ENCODE results near the gene PTGS2. TPM values are rescaled to one million over a fixed set of nuclear protein-coding genes. Genes with fewer than 3 reads are reported as not detected.
"Not testable (repeated sequence)": the region's sequence is repeated elsewhere in the genome, so short reads cannot be mapped to it uniquely, and the experiment has no call there.

Gene PTGS2
- total RNA-seq, 1 donor from 2014 or later: not detected

DNA sequence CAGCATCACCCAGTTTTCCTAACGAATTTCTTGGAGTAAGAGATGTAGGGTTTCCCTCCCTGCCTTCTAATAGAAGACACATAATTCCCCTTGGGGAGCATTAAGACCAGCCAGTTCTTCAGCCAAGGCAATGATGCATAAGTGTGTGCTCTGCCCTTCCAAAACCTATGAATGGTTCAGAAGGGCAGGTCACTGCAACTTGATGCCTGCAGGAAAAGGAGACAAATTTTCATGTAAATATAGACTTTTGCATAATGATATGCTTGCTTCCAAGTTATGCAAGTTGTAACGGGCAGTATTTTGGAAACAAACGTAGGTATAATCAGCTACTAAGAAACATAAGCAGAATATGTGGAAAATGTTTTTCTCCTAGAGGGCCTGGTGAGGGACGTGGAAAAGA is 31.6 kb downstream of the PTGS2 start:
- TF ChIP-seq, protein P1, sequence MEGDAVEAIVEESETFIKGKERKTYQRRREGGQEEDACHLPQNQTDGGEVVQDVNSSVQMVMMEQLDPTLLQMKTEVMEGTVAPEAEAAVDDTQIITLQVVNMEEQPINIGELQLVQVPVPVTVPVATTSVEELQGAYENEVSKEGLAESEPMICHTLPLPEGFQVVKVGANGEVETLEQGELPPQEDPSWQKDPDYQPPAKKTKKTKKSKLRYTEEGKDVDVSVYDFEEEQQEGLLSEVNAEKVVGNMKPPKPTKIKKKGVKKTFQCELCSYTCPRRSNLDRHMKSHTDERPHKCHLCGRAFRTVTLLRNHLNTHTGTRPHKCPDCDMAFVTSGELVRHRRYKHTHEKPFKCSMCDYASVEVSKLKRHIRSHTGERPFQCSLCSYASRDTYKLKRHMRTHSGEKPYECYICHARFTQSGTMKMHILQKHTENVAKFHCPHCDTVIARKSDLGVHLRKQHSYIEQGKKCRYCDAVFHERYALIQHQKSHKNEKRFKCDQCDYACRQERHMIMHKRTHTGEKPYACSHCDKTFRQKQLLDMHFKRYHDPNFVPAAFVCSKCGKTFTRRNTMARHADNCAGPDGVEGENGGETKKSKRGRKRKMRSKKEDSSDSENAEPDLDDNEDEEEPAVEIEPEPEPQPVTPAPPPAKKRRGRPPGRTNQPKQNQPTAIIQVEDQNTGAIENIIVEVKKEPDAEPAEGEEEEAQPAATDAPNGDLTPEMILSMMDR (IDR thresholded peaks at IDR 0.05): no peak
- CTCF ChIA-PET: no interaction called here

DNA sequence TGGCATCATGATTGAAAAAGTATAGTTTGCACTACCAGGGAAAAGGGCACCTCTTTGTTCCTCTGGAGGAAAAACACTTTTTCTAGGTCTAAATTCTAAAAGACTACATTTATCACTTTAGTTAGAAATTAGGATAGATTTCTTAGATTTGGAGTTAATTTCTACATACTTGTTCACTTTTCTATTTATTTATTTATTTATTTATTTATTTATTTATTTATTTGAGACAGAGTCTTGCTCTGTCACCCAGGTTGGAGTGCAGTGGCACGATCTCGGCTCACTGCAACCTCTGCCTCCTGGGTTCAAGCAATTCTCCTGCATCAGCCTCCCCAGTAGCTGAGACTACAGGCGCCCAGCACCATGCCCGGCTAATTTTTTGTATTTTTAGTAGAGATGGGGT is 32.2 kb downstream of the PTGS2 start:
- H3K27ac Mint-ChIP-seq; H3K9me3 Mint-ChIP-seq; H3K4me1 Mint-ChIP-seq; H3K36me3 Mint-ChIP-seq (ENCODE audit: low read depth); H3K27me3 Mint-ChIP-seq; ATAC-seq (ENCODE audit: low read depth); intact Hi-C loops (cut with micrococcal nuclease); DNase-seq; H3K4me3 Mint-ChIP-seq; CTCF ChIA-PET; POLR2A ChIA-PET: not testable (repeated sequence)

More for the DNA sequence above, 31.6 kb downstream of the PTGS2 start:
- H3K36me3 Mint-ChIP-seq (ENCODE audit: low read depth): no peaks in the 10 kb centered on the region
- DNase-seq: no peak
- no peak for ATAC-seq (ENCODE audit: low read depth)
- peaks cover 5% of the 10 kb centered on the region for H3K9me3 Mint-ChIP-seq
- H3K27me3 Mint-ChIP-seq: no peaks in the 10 kb centered on the region
- intact Hi-C loops (cut with micrococcal nuclease): no loop called here
- no peak overlapping the region for H3K4me3 Mint-ChIP-seq
- H3K27ac Mint-ChIP-seq: no peak overlapping the region
- no peaks in the 10 kb centered on the region for H3K4me1 Mint-ChIP-seq
- POLR2A ChIA-PET: no interaction called here

DNA sequence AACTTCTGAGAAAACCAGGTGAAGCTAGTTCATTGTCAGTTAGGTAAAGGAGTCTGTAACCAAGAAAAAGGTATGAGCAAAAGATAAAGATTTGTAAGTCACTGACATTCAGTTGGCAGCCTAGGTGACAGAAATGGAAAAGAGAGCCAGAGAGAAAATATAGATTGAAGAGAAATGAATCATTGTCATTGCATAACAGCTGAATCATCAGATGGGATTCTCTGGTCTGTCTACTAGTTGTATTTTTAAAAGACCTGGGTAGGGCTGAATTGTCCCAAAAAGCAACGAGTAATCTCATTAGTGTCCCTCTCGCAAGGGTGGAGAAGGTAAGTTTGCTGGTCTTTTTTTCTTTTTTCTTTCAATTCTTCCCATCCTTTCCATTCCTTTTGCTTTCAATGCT is 36.6 kb downstream of the PTGS2 start:
- no peak for DNase-seq
- intact Hi-C loops (cut with micrococcal nuclease): no loop called here
- Mint-ChIP-seq H3K27ac (no peak overlapping the region), H3K36me3 (ENCODE audit: low read depth) (no peaks in the 10 kb centered on the region), H3K27me3 (no peaks in the 10 kb centered on the region), H3K4me3 (no peak overlapping the region), H3K9me3 (no peaks in the 10 kb centered on the region), H3K4me1 (no peaks in the 10 kb centered on the region)
- TF ChIP-seq, protein P1 (IDR thresholded peaks at IDR 0.05): no peak
- POLR2A ChIA-PET: no interaction called here
- ATAC-seq (ENCODE audit: low read depth): no peak
- CTCF ChIA-PET: no interaction called here

DNA sequence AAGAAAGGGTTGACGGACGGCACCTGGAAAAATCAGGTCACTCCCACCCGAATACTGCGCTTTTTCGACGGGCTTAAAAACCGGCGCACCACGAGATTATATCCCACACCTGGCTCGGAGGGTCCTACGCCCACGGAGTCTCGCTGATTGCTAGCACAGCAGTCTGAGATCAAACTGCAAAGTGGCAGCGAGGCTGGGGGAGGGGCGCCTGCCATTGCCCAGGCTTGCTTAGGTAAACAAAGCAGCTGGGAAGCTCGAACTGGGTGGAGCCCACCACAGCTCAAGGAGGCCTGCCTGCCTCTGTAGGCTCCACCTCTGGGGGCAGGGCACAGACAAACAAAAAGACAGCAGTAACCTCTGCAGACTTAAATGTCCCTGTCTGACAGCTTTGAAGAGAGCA is 42.7 kb downstream of the PTGS2 start:
- H3K4me3 Mint-ChIP-seq; POLR2A ChIA-PET; H3K27ac Mint-ChIP-seq; H3K4me1 Mint-ChIP-seq; CTCF ChIA-PET; ATAC-seq (ENCODE audit: low read depth); intact Hi-C loops (cut with micrococcal nuclease); H3K9me3 Mint-ChIP-seq; DNase-seq; H3K27me3 Mint-ChIP-seq; H3K36me3 Mint-ChIP-seq (ENCODE audit: low read depth): not testable (repeated sequence)

DNA sequence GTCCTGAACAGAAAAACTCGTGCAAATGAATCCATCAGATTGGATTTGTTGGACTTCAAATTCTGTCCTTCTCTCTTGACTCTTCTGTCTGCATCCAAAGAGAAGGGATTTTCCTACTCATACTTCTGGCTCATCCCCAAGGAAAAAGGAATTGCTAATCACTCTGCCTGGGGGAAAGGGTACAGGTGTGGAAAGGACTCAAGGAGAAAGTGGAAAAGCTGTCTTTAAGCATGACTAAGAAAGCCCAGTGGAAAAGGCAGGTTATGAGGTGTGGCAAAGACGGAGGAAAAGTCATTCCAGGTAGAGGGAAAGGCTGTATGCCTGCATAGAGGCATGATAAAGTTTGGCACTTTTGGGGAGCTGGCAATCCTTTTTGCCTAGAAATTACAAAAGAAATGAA is 43.4 kb downstream of the PTGS2 start:
- Mint-ChIP-seq H3K4me1 (no peaks in the 10 kb centered on the region), H3K9me3 (no peaks in the 10 kb centered on the region), H3K27me3 (no peaks in the 10 kb centered on the region), H3K4me3 (no peak overlapping the region), H3K27ac (no peak overlapping the region), H3K36me3 (ENCODE audit: low read depth) (no peaks in the 10 kb centered on the region)
- TF ChIP-seq, protein P1 (IDR thresholded peaks at IDR 0.05): no peak
- ChIA-PET POLR2A (no interaction called here), CTCF (no interaction called here)
- DNase-seq (no peak), ATAC-seq (ENCODE audit: low read depth) (no peak)
- intact Hi-C loops (cut with micrococcal nuclease): no loop called here

DNA sequence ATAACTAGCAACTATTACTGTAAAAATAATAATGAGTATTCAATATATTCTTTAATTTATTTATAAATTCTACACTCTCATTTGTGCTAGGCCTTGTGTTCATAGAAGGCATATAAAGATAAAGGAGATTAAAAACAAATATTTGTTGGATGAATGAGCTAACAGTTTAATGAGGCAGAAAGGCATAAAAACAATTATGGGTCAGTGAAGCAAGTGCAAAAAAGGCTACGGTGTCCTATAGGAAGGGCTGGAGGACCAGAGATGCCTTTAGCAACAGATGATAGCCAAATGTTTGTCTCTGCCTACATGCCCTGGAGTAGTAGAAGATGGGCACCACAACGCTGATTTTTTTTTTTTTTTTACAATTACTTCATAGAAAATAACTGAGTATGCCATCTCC is 45.7 kb downstream of the PTGS2 start:
- TF ChIP-seq, protein P1 (IDR thresholded peaks at IDR 0.05): no peak
- Mint-ChIP-seq H3K27me3 (no peaks in the 10 kb centered on the region), H3K4me3 (no peak overlapping the region), H3K36me3 (ENCODE audit: low read depth) (no peaks in the 10 kb centered on the region), H3K27ac (no peak overlapping the region), H3K9me3 (no peaks in the 10 kb centered on the region), H3K4me1 (no peaks in the 10 kb centered on the region)
- intact Hi-C loops (cut with micrococcal nuclease): no loop called here
- ATAC-seq (ENCODE audit: low read depth) (no peak), DNase-seq (no peak)
- CTCF ChIA-PET: no interaction called here
- POLR2A ChIA-PET: no interaction called here

Measured in activated B cell treated with CpG ODN at 0.5 μM for 24 hours (primary cell).